K562 (cell line): ENCODE measurements around the gene MET. TPM values are rescaled to one million over a fixed set of nuclear protein-coding genes. Genes with fewer than 3 reads are reported as not detected.

Experiments used
- CEBPB ChIP-seq: fragments of 450-650 bp; IDR thresholded peaks from 2 replicates; pipeline ENCODE4 v1.6.1; 2016; ENCODE audit warnings: missing genetic modification characterization, missing compliant biosample characterization
- MLX ChIP-seq, 2 experiments: fragments of 450-650 bp in 1 of 2; sonication (generic) in 1 of 2; formaldehyde crosslinking; conservative IDR thresholded peaks; 2 replicates each; pipeline versions ENCODE4 v1.4.0 to v1.8.1; 2020 to 2022; ENCODE audit warnings: mild to moderate bottlenecking in 1 of 2, missing genetic modification reagents in 1 of 2
- NEUROD1 ChIP-seq: fragments of 150-350 bp; IDR thresholded peaks from 2 replicates; pipeline ENCODE4 v1.6.1; 2014; ENCODE audit warnings: borderline replicate concordance, low read length, low read depth; ENCODE audit not compliant: partially characterized antibody
- NFRKB ChIP-seq: fragments of 450-650 bp; IDR thresholded peaks from 2 replicates; pipeline ENCODE4 v1.6.1; 2016; ENCODE audit warnings: low read depth
- NKRF ChIP-seq: fragments of 450-650 bp; IDR thresholded peaks from 2 replicates; pipeline ENCODE4 v1.6.1; 2016; ENCODE audit warnings: borderline replicate concordance
- PCBP1 ChIP-seq: fragments of 200-400 bp; formaldehyde crosslinking; IDR thresholded peaks from 2 replicates; pipeline ENCODE4 v1.6.1; 2018; ENCODE audit warnings: mild to moderate bottlenecking, low read depth, low read length; ENCODE audit not compliant: poor library complexity, severe bottlenecking
- RFX5 ChIP-seq: IDR thresholded peaks from 2 replicates; pipeline ENCODE4 v1.6.1; 2011; ENCODE audit warnings: low read depth, mild to moderate bottlenecking, improper control_type of control experiment, low read length
- SP2 ChIP-seq: IDR thresholded peaks from 2 replicates; pipeline ENCODE4 v1.6.1; 2011; ENCODE audit warnings: mild to moderate bottlenecking, low read depth, low read length, moderate library complexity; ENCODE audit not compliant: poor library complexity, severe bottlenecking; ENCODE audit errors: extremely low read depth
- TFAP4 ChIP-seq: sonication (generic); formaldehyde crosslinking; IDR thresholded peaks from 2 replicates; pipeline ENCODE4 v1.8.0; 2022; ENCODE audit warnings: missing genetic modification reagents, mild to moderate bottlenecking, moderate library complexity, borderline replicate concordance
- ZBTB7A ChIP-seq: IDR thresholded peaks from 2 replicates; pipeline ENCODE4 v1.6.1; 2011; ENCODE audit warnings: low read depth, mild to moderate bottlenecking, low read length, moderate library complexity, borderline replicate concordance; ENCODE audit not compliant: control insufficient read depth
- ZC3H4 ChIP-seq: sonication (generic); formaldehyde crosslinking; IDR thresholded peaks from 2 replicates; pipeline ENCODE4 v1.9.0; 2021; ENCODE audit warnings: missing genetic modification reagents, borderline replicate concordance
- ZNF133 ChIP-seq: fragments of 250-450 bp; sonication (Bioruptor Pico); IDR thresholded peaks from 2 replicates; pipeline ENCODE4 v1.4.0; 2020; ENCODE audit warnings: mild to moderate bottlenecking
- ZNF445 ChIP-seq: fragments of 250-450 bp; sonication (Bioruptor Pico); IDR thresholded peaks from 2 replicates; pipeline ENCODE4 v1.4.0; 2020; ENCODE audit warnings: low read depth, mild to moderate bottlenecking, moderate library complexity
- ZNF512 ChIP-seq: IDR thresholded peaks from 2 replicates; pipeline ENCODE4 v1.6.1; 2016; ENCODE audit warnings: missing genetic modification characterization, missing compliant biosample characterization
- ZNF551 ChIP-seq: fragments of 250-450 bp; sonication (Bioruptor Pico); IDR thresholded peaks from 2 replicates; pipeline ENCODE4 v1.5.0; 2021; ENCODE audit warnings: mild to moderate bottlenecking, moderate library complexity
- ZNF75A ChIP-seq: fragments of 450-650 bp; formaldehyde crosslinking; IDR thresholded peaks from 2 replicates; pipeline ENCODE4 v1.4.0; 2020; ENCODE audit warnings: mild to moderate bottlenecking
- polyA plus RNA-seq, 8 experiments: library from polyadenylated mRNA; depleted of rRNA in 4 of 8; stranded (reverse) in 5 of 8; unstranded in 3 of 8; fragments of >200 nt; fragmentation: Nextera tagmentation in 2 of 8; fragmentation: Illumina TruSeq in 1 of 8; extraction: Ambion mirVana in 2 of 8; extraction: Trizol in 1 of 8; gene quantifications; 2 replicates each; pipeline versions ENCODE4 v1.2.1 to v1.2.3, GENCODE V29; 2011 to 2014; ENCODE audit warnings: inconsistent platforms in 1 of 8, missing spikeins in 1 of 8
- total RNA-seq, 7 experiments: library from RNA; depleted of rRNA in 6 of 7; stranded (reverse); fragments of >200 nt in 6 of 7; fragmentation: Illumina TruSeq in 2 of 7; extraction: Trizol in 2 of 7; gene quantifications; 2 replicates each; pipeline versions ENCODE4 v1.2.1 to v1.2.3, GENCODE V29; 2011 to 2021; ENCODE audit warnings: low replicate concordance in 1 of 7

The MET gene
- total and polyA plus RNA-seq, 9 of the 15 experiments (the other 6 are each of a cell fraction or from before 2014, with no cell fraction given): 0.84 to 2.4 (median 1.1) TPM

GRCh38 chr7:116686033-116686432, 14.0 kb downstream of the MET start (continued):
- no peak for TF ChIP-seq CEBPB (tag)
- TF ChIP-seq PCBP1: no peak
- no peak for TF ChIP-seq NEUROD1
- no peak for TF ChIP-seq TFAP4 (CRISPR knock-in tag)
- no peak for TF ChIP-seq NKRF
- TF ChIP-seq SP2: no peak
- TF ChIP-seq ZBTB7A: no peak
- no peak for TF ChIP-seq NFRKB
- TF ChIP-seq ZNF133 (CRISPR knock-in tag): no peak
- no peak for TF ChIP-seq ZNF75A (CRISPR knock-in tag)
- TF ChIP-seq ZNF512 (tag): no peak
- TF ChIP-seq ZNF445: no peak
- TF ChIP-seq ZNF551 (CRISPR knock-in tag): no peak
- no peak for TF ChIP-seq ZC3H4 (CRISPR knock-in tag)
- no peak for TF ChIP-seq MLX (CRISPR knock-in tag; conservative IDR thresholded peaks at IDR 0.05)
- no peak for TF ChIP-seq RFX5
- TF ChIP-seq, all 486 proteins: peak for 0
